Measurements from ENCODE around the gene NR1D2. TPM values are rescaled to one million over a fixed set of nuclear protein-coding genes. Genes with fewer than 3 reads are reported as not detected.

The NR1D2 gene
- total RNA-seq, 3 donors from 2014 or later (not counting 1 experiment from before 2014, with no cell fraction given): 72.5 to 94.2 (median 92.1) TPM

DNA sequence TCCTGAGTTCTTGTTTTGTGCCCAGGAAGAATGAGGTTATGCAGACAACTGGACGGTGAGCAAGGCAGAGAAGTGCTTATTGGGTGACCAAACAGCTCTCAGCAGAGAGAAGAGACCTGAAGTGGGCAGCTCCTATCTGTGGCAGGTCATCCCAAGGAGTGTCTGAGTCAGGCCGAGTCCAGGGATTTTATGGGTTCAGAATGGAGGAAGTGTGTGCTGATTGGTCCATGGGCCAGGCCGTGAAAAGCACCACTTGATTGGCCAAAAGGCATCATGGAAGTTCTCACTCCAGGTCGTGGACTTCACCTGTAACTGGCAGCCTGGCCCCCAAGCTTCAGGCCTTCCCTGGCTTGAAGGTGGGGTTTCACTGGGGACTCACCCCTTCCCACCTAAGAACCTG is 74.5 kb downstream of the NR1D2 start:
- Histone ChIP-seq H3K4me3 (ENCODE audit: low read length) (no peak overlapping the region), H3K9me3 (ENCODE audit: control insufficient read depth, insufficient read depth, low read length) (no peaks in the 10 kb centered on the region), H3K36me3 (ENCODE audit: control insufficient read depth, insufficient read depth, low read length) (no peaks in the 10 kb centered on the region), H3K27ac (ENCODE audit: low read length) (no peak overlapping the region), H3K27me3 (ENCODE audit: control insufficient read depth, insufficient read depth, low read length) (no peaks in the 10 kb centered on the region), H3K4me1 (ENCODE audit: control insufficient read depth, insufficient read depth, low read length) (no peaks in the 10 kb centered on the region)
- Mint-ChIP-seq H3K4me3 (no peak overlapping the region), H3K27me3 (ENCODE audit: low read depth in 2 of 2) (no peaks in the 10 kb centered on the region), H3K9me3 (no peaks in the 10 kb centered on the region), H3K27ac (no peak overlapping the region), H3K4me1 (no peaks in the 10 kb centered on the region), H3K36me3 (no peaks in the 10 kb centered on the region)
- no peak for DNase-seq
- TF ChIP-seq, protein P1, sequence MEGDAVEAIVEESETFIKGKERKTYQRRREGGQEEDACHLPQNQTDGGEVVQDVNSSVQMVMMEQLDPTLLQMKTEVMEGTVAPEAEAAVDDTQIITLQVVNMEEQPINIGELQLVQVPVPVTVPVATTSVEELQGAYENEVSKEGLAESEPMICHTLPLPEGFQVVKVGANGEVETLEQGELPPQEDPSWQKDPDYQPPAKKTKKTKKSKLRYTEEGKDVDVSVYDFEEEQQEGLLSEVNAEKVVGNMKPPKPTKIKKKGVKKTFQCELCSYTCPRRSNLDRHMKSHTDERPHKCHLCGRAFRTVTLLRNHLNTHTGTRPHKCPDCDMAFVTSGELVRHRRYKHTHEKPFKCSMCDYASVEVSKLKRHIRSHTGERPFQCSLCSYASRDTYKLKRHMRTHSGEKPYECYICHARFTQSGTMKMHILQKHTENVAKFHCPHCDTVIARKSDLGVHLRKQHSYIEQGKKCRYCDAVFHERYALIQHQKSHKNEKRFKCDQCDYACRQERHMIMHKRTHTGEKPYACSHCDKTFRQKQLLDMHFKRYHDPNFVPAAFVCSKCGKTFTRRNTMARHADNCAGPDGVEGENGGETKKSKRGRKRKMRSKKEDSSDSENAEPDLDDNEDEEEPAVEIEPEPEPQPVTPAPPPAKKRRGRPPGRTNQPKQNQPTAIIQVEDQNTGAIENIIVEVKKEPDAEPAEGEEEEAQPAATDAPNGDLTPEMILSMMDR (IDR thresholded peaks at IDR 0.05): no peak
- intact Hi-C loops (cut with micrococcal nuclease): no loop called here
- 82% methylated on average over 4 of the region's 4 CpGs for WGBS (ENCODE audit: insufficient coverage)
- ATAC-seq: no peak

DNA sequence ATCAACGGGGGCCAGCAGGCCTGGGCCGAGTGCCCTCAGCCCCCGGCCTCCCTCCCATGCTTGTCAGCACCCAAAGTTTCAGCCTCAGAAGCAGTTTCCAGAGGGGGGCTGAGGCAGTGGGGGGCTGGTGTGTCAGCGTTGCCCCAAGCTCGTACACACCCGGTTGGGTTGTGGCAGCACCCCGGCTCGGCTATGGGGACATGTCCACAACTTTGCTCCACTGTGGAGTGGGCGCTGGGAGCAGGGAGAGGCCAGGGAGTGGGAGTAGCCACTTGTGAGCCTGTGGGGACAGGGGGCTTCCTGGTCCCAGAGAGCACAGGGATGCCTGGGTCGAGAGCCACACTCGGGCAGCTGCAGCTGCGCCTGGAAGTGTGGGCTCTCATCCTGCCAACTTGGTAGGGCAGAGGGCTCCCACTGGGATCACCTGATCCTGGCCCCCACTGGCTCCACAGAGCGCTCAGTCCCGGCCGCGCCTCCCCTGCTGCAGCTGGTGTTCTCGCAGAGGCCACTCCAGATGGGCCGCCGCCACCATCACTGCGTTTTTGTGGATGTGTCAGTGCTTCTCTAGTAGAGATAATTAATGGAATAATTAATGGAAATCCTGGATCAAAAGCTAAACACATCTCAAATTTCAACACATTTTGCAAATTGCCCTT is 75.1 kb downstream of the NR1D2 start:
- no peak overlapping the region for H3K4me3 Mint-ChIP-seq
- Histone ChIP-seq H3K27ac (ENCODE audit: low read length) (no peak overlapping the region), H3K36me3 (ENCODE audit: control insufficient read depth, insufficient read depth, low read length) (no peaks in the 10 kb centered on the region), H3K27me3 (ENCODE audit: control insufficient read depth, insufficient read depth, low read length) (no peaks in the 10 kb centered on the region), H3K4me1 (ENCODE audit: control insufficient read depth, insufficient read depth, low read length) (no peaks in the 10 kb centered on the region), H3K4me3 (ENCODE audit: low read length) (no peak overlapping the region), H3K9me3 (ENCODE audit: control insufficient read depth, insufficient read depth, low read length) (no peaks in the 10 kb centered on the region)
- TF ChIP-seq, protein P1 (IDR thresholded peaks at IDR 0.05): no peak
- H3K27ac Mint-ChIP-seq: no peak overlapping the region
- H3K36me3 Mint-ChIP-seq: no peaks in the 10 kb centered on the region
- H3K4me1 Mint-ChIP-seq: no peaks in the 10 kb centered on the region
- DNase-seq: no peak
- ATAC-seq: no peak
- H3K27me3 Mint-ChIP-seq (ENCODE audit: low read depth in 2 of 2): no peaks in the 10 kb centered on the region
- WGBS (ENCODE audit: insufficient coverage): 92% methylated on average over 17 of the region's 20 CpGs
- intact Hi-C loops (cut with micrococcal nuclease): no loop called here
- H3K9me3 Mint-ChIP-seq: no peaks in the 10 kb centered on the region

DNA sequence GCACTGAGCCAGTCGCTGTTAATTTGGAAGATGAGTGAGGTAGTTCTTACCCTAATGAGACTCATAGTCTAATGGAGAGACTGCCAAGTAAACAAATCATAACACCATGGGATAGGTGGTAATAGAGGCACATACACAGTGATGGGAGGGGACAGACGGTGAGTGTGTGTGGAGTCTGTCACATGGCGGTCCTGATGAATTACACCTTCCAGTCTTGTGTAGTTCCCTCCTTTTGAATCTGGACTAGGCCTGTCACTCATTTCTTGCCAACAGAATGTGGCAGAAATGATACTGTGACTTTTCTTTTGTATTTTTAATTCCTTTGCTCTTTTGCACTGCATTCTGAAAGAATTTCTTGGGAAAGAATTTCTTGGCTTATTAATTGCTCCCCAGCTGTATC is 78.1 kb downstream of the NR1D2 start:
- no peaks in the 10 kb centered on the region for H3K27me3 ChIP-seq (ENCODE audit: control insufficient read depth, insufficient read depth, low read length)

More for the DNA sequence above, 78.1 kb downstream of the NR1D2 start:
- Mint-ChIP-seq H3K4me3 (no peak overlapping the region), H3K27me3 (ENCODE audit: low read depth in 2 of 2) (peaks cover 0 to 4% of the 10 kb centered on the region in 2 donors), H3K36me3 (no peaks in the 10 kb centered on the region), H3K4me1 (no peaks in the 10 kb centered on the region), H3K27ac (no peak overlapping the region), H3K9me3 (no peaks in the 10 kb centered on the region)
- TF ChIP-seq, protein P1 (IDR thresholded peaks at IDR 0.05): no peak
- Histone ChIP-seq H3K36me3 (ENCODE audit: control insufficient read depth, insufficient read depth, low read length) (no peaks in the 10 kb centered on the region), H3K4me1 (ENCODE audit: control insufficient read depth, insufficient read depth, low read length) (no peaks in the 10 kb centered on the region), H3K9me3 (ENCODE audit: control insufficient read depth, insufficient read depth, low read length) (no peaks in the 10 kb centered on the region), H3K27ac (ENCODE audit: low read length) (no peak overlapping the region), H3K4me3 (ENCODE audit: low read length) (no peak overlapping the region)
- WGBS (ENCODE audit: insufficient coverage): 98% methylated on average over 3 of the region's 3 CpGs
- no peak for DNase-seq
- ATAC-seq: no peak
- intact Hi-C loops (cut with micrococcal nuclease): no loop called here
